Breast epithelium (tissue), 3 donors: ENCODE data around the gene BMI1.

Experiments
- POLR2A ChIP-seq: fragments of 450-650 bp; IDR thresholded peaks from one replicate; pipeline ENCODE4 v1.6.1; 2016; ENCODE audit warnings: antibody characterized with exemption, mild to moderate bottlenecking, moderate library complexity
- TF ChIP-seq, protein P1 (sequence below), 3 donors: fragments of 450-650 bp; IDR thresholded peaks; one replicate each; pipeline ENCODE4 v1.5.1; 2016 to 2017; ENCODE audit warnings: antibody characterized with exemption in 3 of 3, mild to moderate bottlenecking in 3 of 3, moderate library complexity in 3 of 3

- TF ChIP-seq, protein P1, sequence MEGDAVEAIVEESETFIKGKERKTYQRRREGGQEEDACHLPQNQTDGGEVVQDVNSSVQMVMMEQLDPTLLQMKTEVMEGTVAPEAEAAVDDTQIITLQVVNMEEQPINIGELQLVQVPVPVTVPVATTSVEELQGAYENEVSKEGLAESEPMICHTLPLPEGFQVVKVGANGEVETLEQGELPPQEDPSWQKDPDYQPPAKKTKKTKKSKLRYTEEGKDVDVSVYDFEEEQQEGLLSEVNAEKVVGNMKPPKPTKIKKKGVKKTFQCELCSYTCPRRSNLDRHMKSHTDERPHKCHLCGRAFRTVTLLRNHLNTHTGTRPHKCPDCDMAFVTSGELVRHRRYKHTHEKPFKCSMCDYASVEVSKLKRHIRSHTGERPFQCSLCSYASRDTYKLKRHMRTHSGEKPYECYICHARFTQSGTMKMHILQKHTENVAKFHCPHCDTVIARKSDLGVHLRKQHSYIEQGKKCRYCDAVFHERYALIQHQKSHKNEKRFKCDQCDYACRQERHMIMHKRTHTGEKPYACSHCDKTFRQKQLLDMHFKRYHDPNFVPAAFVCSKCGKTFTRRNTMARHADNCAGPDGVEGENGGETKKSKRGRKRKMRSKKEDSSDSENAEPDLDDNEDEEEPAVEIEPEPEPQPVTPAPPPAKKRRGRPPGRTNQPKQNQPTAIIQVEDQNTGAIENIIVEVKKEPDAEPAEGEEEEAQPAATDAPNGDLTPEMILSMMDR (IDR thresholded peaks at IDR 0.05): no peak
- no peak for TF ChIP-seq POLR2A
Measured at GRCh38 chr10:22308390-22308789, 12.5 kb upstream of the BMI1 start.
